ENCODE results near the gene KCNIP3. TPM values are rescaled to one million over a fixed set of nuclear protein-coding genes. Genes with fewer than 3 reads are reported as not detected.

Gene KCNIP3
- total RNA-seq, 3 donors from 2014 or later (not counting 1 experiment from before 2014, with no cell fraction given) = 0.52 to 1.4 TPM; not detected in 1

GRCh38 chr2:95279435-95280035, 17.6 kb upstream of the KCNIP3 start:
- H3K36me3 Mint-ChIP-seq = no peaks in the 10 kb centered on the region
- no peaks in the 10 kb centered on the region for H3K9me3 Mint-ChIP-seq
- H3K4me3 Mint-ChIP-seq = no peak overlapping the region
- no peaks in the 10 kb centered on the region for H3K9me3 ChIP-seq (ENCODE audit: control insufficient read depth, insufficient read depth, low read length)
- no peak overlapping the region for H3K27ac ChIP-seq (ENCODE audit: low read length)
- no peaks in the 10 kb centered on the region for H3K4me1 Mint-ChIP-seq
- no peak for ATAC-seq
- no peaks in the 10 kb centered on the region for H3K27me3 ChIP-seq (ENCODE audit: control insufficient read depth, insufficient read depth, low read length)
- no peak for DNase-seq
- TF ChIP-seq, protein P1, sequence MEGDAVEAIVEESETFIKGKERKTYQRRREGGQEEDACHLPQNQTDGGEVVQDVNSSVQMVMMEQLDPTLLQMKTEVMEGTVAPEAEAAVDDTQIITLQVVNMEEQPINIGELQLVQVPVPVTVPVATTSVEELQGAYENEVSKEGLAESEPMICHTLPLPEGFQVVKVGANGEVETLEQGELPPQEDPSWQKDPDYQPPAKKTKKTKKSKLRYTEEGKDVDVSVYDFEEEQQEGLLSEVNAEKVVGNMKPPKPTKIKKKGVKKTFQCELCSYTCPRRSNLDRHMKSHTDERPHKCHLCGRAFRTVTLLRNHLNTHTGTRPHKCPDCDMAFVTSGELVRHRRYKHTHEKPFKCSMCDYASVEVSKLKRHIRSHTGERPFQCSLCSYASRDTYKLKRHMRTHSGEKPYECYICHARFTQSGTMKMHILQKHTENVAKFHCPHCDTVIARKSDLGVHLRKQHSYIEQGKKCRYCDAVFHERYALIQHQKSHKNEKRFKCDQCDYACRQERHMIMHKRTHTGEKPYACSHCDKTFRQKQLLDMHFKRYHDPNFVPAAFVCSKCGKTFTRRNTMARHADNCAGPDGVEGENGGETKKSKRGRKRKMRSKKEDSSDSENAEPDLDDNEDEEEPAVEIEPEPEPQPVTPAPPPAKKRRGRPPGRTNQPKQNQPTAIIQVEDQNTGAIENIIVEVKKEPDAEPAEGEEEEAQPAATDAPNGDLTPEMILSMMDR (IDR thresholded peaks at IDR 0.05) = no peak
- H3K36me3 ChIP-seq (ENCODE audit: control insufficient read depth, insufficient read depth, low read length) = no peaks in the 10 kb centered on the region
- WGBS (ENCODE audit: insufficient coverage) = 91% methylated on average over 19 of the region's 19 CpGs
- H3K27ac Mint-ChIP-seq = no peak overlapping the region
- H3K4me1 ChIP-seq (ENCODE audit: control insufficient read depth, insufficient read depth, low read length) = no peaks in the 10 kb centered on the region
- H3K27me3 Mint-ChIP-seq (ENCODE audit: low read depth in 2 of 2) = no peaks in the 10 kb centered on the region
- no peak overlapping the region for H3K4me3 ChIP-seq (ENCODE audit: low read length)
- intact Hi-C loops (cut with micrococcal nuclease) = no loop called here

DNA sequence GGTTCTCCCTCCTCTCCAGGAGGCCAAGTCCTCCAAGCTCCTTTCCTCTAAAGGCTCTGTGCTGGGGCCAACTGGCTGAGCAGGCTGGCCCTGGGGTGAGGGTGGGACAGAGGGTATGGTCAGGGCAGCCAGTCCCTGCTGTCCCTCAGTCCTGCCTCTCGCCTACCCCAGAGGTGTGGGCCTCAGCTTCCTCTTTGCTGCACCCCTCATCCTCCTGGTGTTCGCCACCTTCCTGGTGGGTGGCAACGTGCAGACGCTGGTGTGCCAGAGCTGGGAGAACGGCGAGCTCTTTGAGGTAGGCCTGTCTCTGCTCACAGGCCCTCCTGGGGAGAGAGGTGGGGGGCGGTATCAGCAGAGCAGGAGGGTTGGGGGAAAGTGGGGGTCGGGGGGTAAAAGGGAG, 16.1 kb upstream of the KCNIP3 start:
- DNase-seq (no peak), ATAC-seq (no peak)
- H3K27ac ChIP-seq (ENCODE audit: low read length) = no peak overlapping the region
- H3K36me3 ChIP-seq (ENCODE audit: control insufficient read depth, insufficient read depth, low read length) = no peaks in the 10 kb centered on the region
- TF ChIP-seq, protein P1 (IDR thresholded peaks at IDR 0.05) = no peak
- no peak overlapping the region for H3K4me3 ChIP-seq (ENCODE audit: low read length)
- no peaks in the 10 kb centered on the region for H3K27me3 ChIP-seq (ENCODE audit: control insufficient read depth, insufficient read depth, low read length)
- Mint-ChIP-seq H3K4me1 (no peaks in the 10 kb centered on the region), H3K27me3 (ENCODE audit: low read depth in 2 of 2) (no peaks in the 10 kb centered on the region), H3K4me3 (no peak overlapping the region), H3K36me3 (no peaks in the 10 kb centered on the region), H3K9me3 (no peaks in the 10 kb centered on the region), H3K27ac (no peak overlapping the region)
- intact Hi-C loops (cut with micrococcal nuclease) = no loop called here
- no peaks in the 10 kb centered on the region for H3K9me3 ChIP-seq (ENCODE audit: control insufficient read depth, insufficient read depth, low read length)
- 87% methylated on average over 8 of the region's 8 CpGs for WGBS (ENCODE audit: insufficient coverage)
- no peaks in the 10 kb centered on the region for H3K4me1 ChIP-seq (ENCODE audit: control insufficient read depth, insufficient read depth, low read length)

- Histone ChIP-seq H3K4me1 (ENCODE audit: control insufficient read depth, insufficient read depth, low read length) (no peaks in the 10 kb centered on the region), H3K9me3 (ENCODE audit: control insufficient read depth, insufficient read depth, low read length) (no peaks in the 10 kb centered on the region), H3K27ac (ENCODE audit: low read length) (no peak overlapping the region), H3K27me3 (ENCODE audit: control insufficient read depth, insufficient read depth, low read length) (no peaks in the 10 kb centered on the region), H3K36me3 (ENCODE audit: control insufficient read depth, insufficient read depth, low read length) (no peaks in the 10 kb centered on the region), H3K4me3 (ENCODE audit: low read length) (no peak overlapping the region)
- Mint-ChIP-seq H3K9me3 (no peaks in the 10 kb centered on the region), H3K36me3 (no peaks in the 10 kb centered on the region), H3K27ac (no peak overlapping the region), H3K4me3 (no peak overlapping the region), H3K27me3 (ENCODE audit: low read depth in 2 of 2) (no peaks in the 10 kb centered on the region), H3K4me1 (no peaks in the 10 kb centered on the region)
- intact Hi-C loops (cut with micrococcal nuclease) = no loop called here
- DNase-seq (no peak), ATAC-seq (no peak)
- TF ChIP-seq, protein P1 (IDR thresholded peaks at IDR 0.05) = no peak
- 90% methylated on average over 8 of the region's 8 CpGs for WGBS (ENCODE audit: insufficient coverage)
Measured at GRCh38 chr2:95281786-95282185, 15.4 kb upstream of the KCNIP3 start.

GRCh38 chr2:95282458-95282857, 14.7 kb upstream of the KCNIP3 start:
- 70% methylated on average over 3 of the region's 3 CpGs for WGBS (ENCODE audit: insufficient coverage)

More at GRCh38 chr2:95282458-95282857, 14.7 kb upstream of the KCNIP3 start:
- DNase-seq (no peak), ATAC-seq (no peak)
- Mint-ChIP-seq H3K4me3 (no peak overlapping the region), H3K9me3 (no peaks in the 10 kb centered on the region), H3K4me1 (no peaks in the 10 kb centered on the region), H3K36me3 (no peaks in the 10 kb centered on the region), H3K27me3 (ENCODE audit: low read depth in 2 of 2) (no peaks in the 10 kb centered on the region), H3K27ac (no peak overlapping the region)
- intact Hi-C loops (cut with micrococcal nuclease) = no loop called here
- no peaks in the 10 kb centered on the region for H3K9me3 ChIP-seq (ENCODE audit: control insufficient read depth, insufficient read depth, low read length)
- no peaks in the 10 kb centered on the region for H3K4me1 ChIP-seq (ENCODE audit: control insufficient read depth, insufficient read depth, low read length)
- TF ChIP-seq, protein P1 (IDR thresholded peaks at IDR 0.05) = no peak
- H3K36me3 ChIP-seq (ENCODE audit: control insufficient read depth, insufficient read depth, low read length) = no peaks in the 10 kb centered on the region
- H3K4me3 ChIP-seq (ENCODE audit: low read length) = no peak overlapping the region
- H3K27me3 ChIP-seq (ENCODE audit: control insufficient read depth, insufficient read depth, low read length) = no peaks in the 10 kb centered on the region
- H3K27ac ChIP-seq (ENCODE audit: low read length) = no peak overlapping the region

All from natural killer cell (primary cell).